Stimulated activated CD4-positive, alpha-beta T cell treated with anti-CD3 and anti-CD28 coated beads, Interleukin-15, amount 100 ng/mL, for 24 hours (primary cell): ENCODE data around the gene CALB2.
A peak's percentile ranks its signal among the peaks of the same experiment; 100 is the strongest.

ENCODE experiments used
- DNase-seq: peaks from one replicate; pipeline ENCODE4 v3.0.0-alpha.2; 2020

Gene CALB2

GRCh38 chr16:71399801-71400563 is 41.5 kb downstream of the CALB2 start:
- DNase-seq, result no peak

- no peak for DNase-seq
Measured at GRCh38 chr16:71402007-71402406, 43.5 kb downstream of the CALB2 start.

GRCh38 chr16:71402674-71403073 is 44.2 kb downstream of the CALB2 start:
- DNase-seq, result no peak

- no peak for DNase-seq
Measured at GRCh38 chr16:71404364-71404763, 45.8 kb downstream of the CALB2 start.

GRCh38 chr16:71406316-71406715 is 47.8 kb downstream of the CALB2 start:
- no peak for DNase-seq

- DNase-seq, result no peak
Measured at GRCh38 chr16:71406724-71407123, 48.2 kb downstream of the CALB2 start.

GRCh38 chr16:71407731-71408130 is 49.2 kb downstream of the CALB2 start:
- DNase-seq, result no peak

- no peak for DNase-seq
Measured at GRCh38 chr16:71408536-71408935, 50.0 kb downstream of the CALB2 start.

GRCh38 chr16:71409011-71409775 is 50.7 kb downstream of the CALB2 start:
- DNase-seq, result no peak

- DNase-seq, result no peak
Measured at GRCh38 chr16:71410146-71410545, 51.6 kb downstream of the CALB2 start.

GRCh38 chr16:71412270-71413160 is 54.0 kb downstream of the CALB2 start:
- DNase-seq, result peak; percentile 73

GRCh38 chr16:71413341-71413740 is 54.8 kb downstream of the CALB2 start:
- DNase-seq, result no peak

GRCh38 chr16:71414038-71414437 is 55.5 kb downstream of the CALB2 start:
- no peak for DNase-seq

- peak; percentile 48 for DNase-seq
Measured at GRCh38 chr16:71421911-71422310, 63.4 kb downstream of the CALB2 start.

GRCh38 chr16:71423016-71423415 is 64.5 kb downstream of the CALB2 start:
- no peak for DNase-seq

GRCh38 chr16:71423865-71424264 is 65.3 kb downstream of the CALB2 start:
- DNase-seq, result no peak

- no peak for DNase-seq
Measured at GRCh38 chr16:71424626-71425025, 66.1 kb downstream of the CALB2 start.

GRCh38 chr16:71425746-71426068 is 67.2 kb downstream of the CALB2 start:
- no peak for DNase-seq

GRCh38 chr16:71426069-71426879 is 67.8 kb downstream of the CALB2 start:
- DNase-seq, result peak; percentile 55

- no peak for DNase-seq
Measured at GRCh38 chr16:71426880-71427615, 68.5 kb downstream of the CALB2 start.

GRCh38 chr16:71428385-71428784 is 69.9 kb downstream of the CALB2 start:
- DNase-seq, result no peak

GRCh38 chr16:71428883-71429282 is 70.4 kb downstream of the CALB2 start:
- DNase-seq, result no peak
